HepG2 (cell line): ENCODE data around the gene SMAP1. TPM values are rescaled to one million over a fixed set of nuclear protein-coding genes. Genes with fewer than 3 reads are reported as not detected.

ENCODE experiments used
- ATAC-seq: fragments of 200-7000 bp; cut with Tn5 transposase; 3 replicates; pipeline ENCODE4 v1.9.1; 2020; ENCODE audit warnings: mild to moderate bottlenecking, moderate library complexity
- BruUV-seq: library from RNA; stranded (reverse); fragments of 400-500 nt; replicated peaks from 2 replicates; lab custom pipeline; 2021; lab: Mats Ljungman, UMichigan
- CTCF ChIA-PET: fragments of 300-600 bp; formaldehyde crosslinking; extraction: SDS; loops from one replicate; lab custom pipeline; 2021; ENCODE audit warnings: low total read pairs, inconsistent platforms, low intra/inter-chr PET ratio; lab: Yijun Ruan, JAX
- POLR2A ChIA-PET: fragments of 350-600 bp; sonication (Branson Sonifier 250); formaldehyde crosslinking; loops from one replicate; lab custom pipeline; 2020; ENCODE audit warnings: antibody characterized with exemption, inconsistent platforms; lab: Yijun Ruan, JAX
- DNase-seq: peaks from one replicate; pipeline ENCODE4 v3.0.0-alpha.2; 2015; ENCODE audit warnings: low spot score
- FAIRE-seq: peaks from 3 replicates; lab custom pipeline; 2011; peaks lifted over from hg19 to GRCh38; lab: Jason Lieb, UNC
- H2AFZ ChIP-seq: one replicate; pipeline ENCODE4 v1.6.1; 2011; ENCODE audit warnings: low read length, inconsistent platforms
- H3K27ac ChIP-seq: fragments of 300-600 bp; 3 replicates; pipeline ENCODE4 v1.8.0; 2011; ENCODE audit warnings: mixed run types, mild to moderate bottlenecking, mixed read lengths, low read length, inconsistent platforms; ENCODE audit not compliant: insufficient read depth; ENCODE audit errors: extremely low read length
- H3K27me3 ChIP-seq, 2 experiments: fragments of 200-600 bp in 1 of 2; 2 replicates in 1 of 2; 3 replicates in 1 of 2; pipeline versions ENCODE4 v1.6.0 to v1.8.0; 2011; ENCODE audit warnings: low read length in 2 of 2, mild to moderate bottlenecking in 2 of 2, moderate library complexity in 2 of 2, inconsistent platforms in 1 of 2; ENCODE audit not compliant: insufficient read depth in 2 of 2, control insufficient read depth in 1 of 2
- H3K36me3 ChIP-seq, 2 experiments: fragments of 200-600 bp in 1 of 2; replicated peaks in 1 of 2; 2 replicates in 1 of 2; 3 replicates in 1 of 2; pipeline versions ENCODE4 v1.5.1 to v1.8.0; 2011; ENCODE audit warnings: low read length in 2 of 2, inconsistent platforms in 1 of 2; ENCODE audit not compliant: insufficient read depth in 2 of 2, control insufficient read depth in 1 of 2
- H3K4me1 ChIP-seq: 2 replicates; pipeline ENCODE4 v1.5.1; 2012; ENCODE audit warnings: low read length, inconsistent platforms; ENCODE audit not compliant: insufficient read depth
- H3K4me2 ChIP-seq: 2 replicates; pipeline ENCODE4 v1.6.0; 2011; ENCODE audit warnings: low read depth, low read length, inconsistent platforms
- H3K4me3 ChIP-seq, 3 experiments: fragments of 200-600 bp in 1 of 3; sonication (generic), shearing (Covaris generic) in 1 of 3; replicated peaks in 1 of 3; 2 replicates each; pipeline ENCODE4 v1.5.1; 2011 to 2016; ENCODE audit warnings: low read length in 3 of 3, inconsistent platforms in 2 of 3, low read depth in 2 of 3, mild to moderate bottlenecking in 2 of 3, control low read depth in 1 of 3, mixed read lengths in 1 of 3; ENCODE audit not compliant: insufficient read depth in 1 of 3
- H3K79me2 ChIP-seq: one replicate; pipeline ENCODE4 v1.6.1; 2011; ENCODE audit warnings: low read length, inconsistent platforms; ENCODE audit not compliant: insufficient read depth
- H3K9ac ChIP-seq: 2 replicates; pipeline ENCODE4 v1.6.0; 2011; ENCODE audit warnings: mild to moderate bottlenecking, low read depth, low read length, inconsistent platforms; ENCODE audit not compliant: insufficient read depth
- H3K9me3 ChIP-seq: 2 replicates; pipeline ENCODE4 v1.5.1; 2012; ENCODE audit warnings: mild to moderate bottlenecking, low read length
- H4K20me1 ChIP-seq: 2 replicates; pipeline ENCODE4 v1.6.0; 2011; ENCODE audit warnings: inconsistent platforms, mild to moderate bottlenecking, low read length, moderate library complexity; ENCODE audit not compliant: insufficient read depth
- AGO2 ChIP-seq: fragments of 200-400 bp; formaldehyde crosslinking; optimal IDR thresholded peaks from 2 replicates; pipeline ENCODE3; 2017; ENCODE audit warnings: mild to moderate bottlenecking, low read depth, low read length, moderate library complexity
- ATAD3A ChIP-seq: sonication (generic); formaldehyde crosslinking; IDR thresholded peaks from 2 replicates; pipeline ENCODE4 v1.4.0; 2020; ENCODE audit warnings: missing genetic modification reagents
- ATRX ChIP-seq: sonication (generic); formaldehyde crosslinking; IDR thresholded peaks from 2 replicates; pipeline ENCODE4 v1.4.0; 2020; ENCODE audit warnings: missing genetic modification reagents, borderline replicate concordance
- FOXP1 ChIP-seq, 2 experiments: fragments of 450-650 bp in 1 of 2; IDR thresholded peaks; 2 replicates each; pipeline ENCODE4 v1.6.1; 2017 to 2018; ENCODE audit warnings: antibody characterized with exemption in 1 of 2
- HCFC1 ChIP-seq: fragments of 150-350 bp; IDR thresholded peaks from 2 replicates; pipeline ENCODE4 v1.6.1; 2014; ENCODE audit warnings: low read depth, low read length
- HOXA5 ChIP-seq: sonication (generic); formaldehyde crosslinking; IDR thresholded peaks from 2 replicates; pipeline ENCODE4 v1.4.0; 2020; ENCODE audit warnings: missing genetic modification reagents
- KLF9 ChIP-seq: IDR thresholded peaks from 2 replicates; pipeline ENCODE4 v1.6.1; 2016; ENCODE audit warnings: low read depth
- NR2F1 ChIP-seq, 2 experiments: fragments of 450-650 bp in 1 of 2; formaldehyde crosslinking in 1 of 2; IDR thresholded peaks; 2 replicates each; pipeline versions ENCODE4 v1.5.0 to v1.6.1; 2016 to 2020; ENCODE audit warnings: mild to moderate bottlenecking in 1 of 2, missing compliant biosample characterization in 1 of 2, missing genetic modification reagents in 1 of 2, moderate library complexity in 1 of 2
- NR2F6 ChIP-seq, 2 experiments: IDR thresholded peaks; 2 replicates each; pipeline ENCODE4 v1.6.1; 2016; ENCODE audit warnings: antibody characterized with exemption in 1 of 2, mild to moderate bottlenecking in 1 of 2
- POLR2AphosphoS2 ChIP-seq: IDR thresholded peaks from 2 replicates; pipeline ENCODE4 v1.6.1; 2011; ENCODE audit warnings: low read depth, low read length, improper control_type of control experiment
- PRDM15 ChIP-seq: sonication (generic); formaldehyde crosslinking; IDR thresholded peaks from 2 replicates; pipeline ENCODE4 v1.4.0; 2020; ENCODE audit warnings: missing genetic modification reagents
- SETDB1 ChIP-seq: sonication (generic); formaldehyde crosslinking; IDR thresholded peaks from 2 replicates; pipeline ENCODE4 v1.5.1; 2020; ENCODE audit warnings: missing genetic modification reagents, mild to moderate bottlenecking, borderline replicate concordance
- ZNF263 ChIP-seq: sonication (generic); formaldehyde crosslinking; IDR thresholded peaks from 2 replicates; pipeline ENCODE4 v1.4.0; 2020; ENCODE audit warnings: missing genetic modification reagents
- ZNF282 ChIP-seq: fragments of 450-650 bp; IDR thresholded peaks from 2 replicates; pipeline ENCODE4 v1.6.1; 2018; ENCODE audit not compliant: partially characterized antibody
- ZNF292 ChIP-seq: sonication (generic); formaldehyde crosslinking; IDR thresholded peaks from 2 replicates; pipeline ENCODE4 v1.8.1; 2022; ENCODE audit warnings: mild to moderate bottlenecking, low read depth, missing genetic modification reagents, borderline replicate concordance
- ZNF343 ChIP-seq: sonication (generic); formaldehyde crosslinking; IDR thresholded peaks from 2 replicates; pipeline ENCODE4 v1.4.0; 2020; ENCODE audit warnings: mild to moderate bottlenecking, missing genetic modification reagents
- ZNF557 ChIP-seq: sonication (generic); formaldehyde crosslinking; IDR thresholded peaks from 2 replicates; pipeline ENCODE4 v1.4.0; 2020; ENCODE audit warnings: missing genetic modification reagents
- ZNF746 ChIP-seq: sonication (generic); formaldehyde crosslinking; IDR thresholded peaks from 2 replicates; pipeline ENCODE4 v1.8.0; 2022; ENCODE audit warnings: mild to moderate bottlenecking, missing genetic modification reagents
- ZSCAN22 ChIP-seq: sonication (generic); formaldehyde crosslinking; IDR thresholded peaks from 2 replicates; pipeline ENCODE4 v1.4.0; 2020; ENCODE audit warnings: mild to moderate bottlenecking, missing genetic modification reagents
- WGBS: methylation state at CpG from one replicate; pipeline ENCODE4 v1.1.6; 2017; ENCODE audit warnings: low lambda C conversion rate; 5-methylcytosine and 5-hydroxymethylcytosine counted together
- in situ Hi-C: cut with HindIII; loops from 2 replicates; pipeline ENCODE4 v1.10.0; 2017; ENCODE audit warnings: low pct_unique_long_range_greater_than_20kb; ENCODE audit not compliant: extremely low pct_ligation_motif_present
- intact Hi-C: fragments of 100-400 bp; cut with micrococcal nuclease; formaldehyde crosslinking; loops from one replicate; pipeline ENCODE4 v1.10.0; 2022; ENCODE audit not compliant: unreplicated experiment
- polyA plus RNA-seq, 8 experiments: library from polyadenylated mRNA; depleted of rRNA in 3 of 8; stranded (reverse) in 7 of 8; unstranded in 1 of 8; fragments of >200 nt; fragmentation: Illumina TruSeq in 4 of 8; extraction: Trizol in 4 of 8; gene quantifications; 2 replicates each; pipeline versions ENCODE4 v1.2.1 to v1.2.3, GENCODE V29; 2011 to 2016; ENCODE audit warnings: low read depth in 4 of 8, missing spikeins in 1 of 8, mixed read lengths in 1 of 8; ENCODE audit not compliant: insufficient read depth in 1 of 8
- total RNA-seq, 5 experiments: library from RNA; depleted of rRNA; stranded (reverse); fragments of >200 nt; fragmentation: Illumina TruSeq; extraction: Trizol; gene quantifications; 2 replicates each; pipeline ENCODE4 v1.2.3, GENCODE V29; 2016; ENCODE audit warnings: low read depth in 1 of 5

The SMAP1 gene
- total and polyA plus RNA-seq, 2 of the 13 experiments (the other 11 are each of a cell fraction or from before 2014, with no cell fraction given): 13.4 to 17.8 TPM

DNA sequence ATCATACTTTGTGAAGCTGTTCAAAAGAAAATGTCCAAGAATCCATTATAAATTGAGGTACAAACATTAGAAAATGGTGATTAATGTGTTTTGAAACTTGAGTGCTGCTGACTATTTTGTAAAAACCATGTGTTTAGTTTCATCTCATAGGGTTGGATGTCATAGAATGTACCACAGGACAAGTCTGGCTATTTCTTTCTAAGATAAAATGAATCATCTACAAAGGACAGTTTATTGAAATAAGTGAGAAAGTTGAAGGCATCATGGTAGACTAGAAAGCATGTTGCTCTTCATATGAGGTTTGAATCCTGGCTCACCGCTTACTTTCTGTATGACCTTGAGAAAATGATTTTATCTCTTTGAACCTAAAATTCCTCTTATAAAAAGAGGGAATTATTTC lies 29.2 kb upstream of the SMAP1 start:
- intact Hi-C loops (no loop called here), in situ Hi-C loops (no loop called here)
- TF ChIP-seq SETDB1: no peak
- no peak for TF ChIP-seq NR2F1 (CRISPR knock-in tag; IDR thresholded peaks at IDR 0.05)
- TF ChIP-seq ZNF343 (CRISPR knock-in tag): no peak
- TF ChIP-seq HOXA5 (CRISPR knock-in tag): no peak
- no peak for TF ChIP-seq FOXP1 (IDR thresholded peaks at IDR 0.05)
- TF ChIP-seq FOXP1 (CRISPR knock-in tag; IDR thresholded peaks at IDR 0.05): no peak
- TF ChIP-seq AGO2: no peak
- TF ChIP-seq ZNF282: no peak
- TF ChIP-seq PRDM15: no peak
- no peak for TF ChIP-seq ATRX (CRISPR knock-in tag)
- TF ChIP-seq ATAD3A (CRISPR knock-in tag): no peak
- no peak for TF ChIP-seq ZNF557 (CRISPR knock-in tag)
- TF ChIP-seq POLR2AphosphoS2: no peak
- no peak for TF ChIP-seq ZSCAN22 (CRISPR knock-in tag)
- TF ChIP-seq ZNF746: no peak
- no peak for TF ChIP-seq HCFC1
- TF ChIP-seq NR2F6 (IDR thresholded peaks at IDR 0.05): no peak
- no peak for TF ChIP-seq NR2F6 (CRISPR knock-in tag; IDR thresholded peaks at IDR 0.05)
- no peak for TF ChIP-seq ZNF263 (CRISPR knock-in tag)
- no peak for TF ChIP-seq KLF9 (CRISPR knock-in tag)
- no peak for TF ChIP-seq ZNF292 (CRISPR knock-in tag)
- ATAC-seq (no peak), DNase-seq (no peak), FAIRE-seq (no peak)
- no peaks in the 10 kb centered on the region for H4K20me1 ChIP-seq
- H3K9ac ChIP-seq: no peak overlapping the region
- POLR2A ChIA-PET: no interaction called here
- H3K4me3 ChIP-seq: no peak overlapping the region
- no peaks in the 10 kb centered on the region for H3K79me2 ChIP-seq
- WGBS: 78% methylated on average over 1 of the region's 1 CpG
- H2AFZ ChIP-seq: no peak overlapping the region
- H3K27me3 ChIP-seq: peaks cover 0 to 16% of the 10 kb centered on the region in 2 experiments; a peak in 1 of 5 replicates
- H3K27ac ChIP-seq: no peak overlapping the region
- no TSS peak for BruUV-seq
- H3K9me3 ChIP-seq: no peaks in the 10 kb centered on the region
- H3K4me1 ChIP-seq: no peaks in the 10 kb centered on the region
- CTCF ChIA-PET: no interaction called here
- no peaks in the 10 kb centered on the region for H3K36me3 ChIP-seq
- no peak overlapping the region for H3K4me2 ChIP-seq
